ENCODE measurements around the gene TRMT2A.

The TRMT2A gene

GRCh38 chr22:20149257-20150250 lies 32.5 kb upstream of the TRMT2A start:
- no peak for DNase-seq

GRCh38 chr22:20148414-20148813 lies 31.4 kb upstream of the TRMT2A start:
- no peak for DNase-seq

DNA sequence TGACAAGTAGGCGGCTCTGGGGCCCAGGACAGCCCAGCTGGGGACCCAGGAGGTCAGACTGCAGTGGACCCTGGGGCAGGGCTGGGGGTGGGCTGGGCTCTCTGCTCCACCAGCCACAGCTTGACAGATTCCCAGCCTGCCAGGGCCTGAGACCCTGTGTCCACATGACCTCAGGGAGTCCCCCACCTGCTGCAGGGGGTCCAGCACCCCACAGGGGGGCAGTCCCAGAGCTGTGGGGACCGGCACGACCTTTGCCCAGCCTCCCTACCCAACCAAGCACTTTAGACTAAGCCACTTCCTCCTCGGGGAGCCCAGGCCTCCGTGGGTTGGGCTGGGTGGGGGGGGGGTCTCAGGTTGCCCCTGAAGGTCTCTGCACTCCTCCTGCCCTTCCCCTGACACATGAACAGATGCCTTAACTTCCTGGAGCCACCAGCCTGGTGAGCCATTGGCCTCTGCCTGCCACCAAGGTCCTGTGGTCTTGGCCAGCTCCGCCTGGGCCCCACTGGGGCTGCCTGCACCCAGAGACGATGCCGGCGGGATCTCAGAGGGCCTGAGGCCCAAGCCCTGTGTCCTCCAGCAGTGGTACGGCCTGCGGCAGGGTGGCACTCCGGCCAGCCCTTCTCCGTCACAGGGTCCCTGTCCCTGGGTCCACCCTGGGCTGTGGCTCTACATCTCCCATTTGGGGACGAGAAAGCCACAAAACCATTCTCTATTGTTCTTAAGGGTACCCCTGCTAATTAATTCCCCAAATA lies 30.4 kb upstream of the TRMT2A start:
- DNase-seq = no peak

DNA sequence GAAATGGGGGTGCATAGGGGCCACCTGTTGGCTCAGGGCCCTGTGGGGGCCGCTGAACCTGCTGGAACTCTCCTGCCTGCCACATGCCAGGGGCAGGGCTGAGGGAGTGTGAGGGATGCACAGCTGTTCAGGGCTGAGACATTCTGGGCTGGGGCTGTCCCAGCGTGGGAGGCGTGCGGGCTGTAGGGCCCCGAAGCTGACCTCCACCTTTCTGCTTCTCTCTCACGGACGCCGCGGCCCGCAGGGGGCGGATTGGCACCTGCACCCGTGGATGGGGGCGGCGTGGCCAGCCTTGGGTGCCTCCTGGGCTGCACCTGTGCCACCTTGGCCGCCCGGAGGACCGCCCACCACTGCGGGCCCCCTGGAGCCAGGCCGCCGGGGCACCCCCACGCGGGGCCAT lies 29.8 kb upstream of the TRMT2A start:
- no peak for DNase-seq

GRCh38 chr22:20145832-20146223 lies 28.8 kb upstream of the TRMT2A start:
- DNase-seq = no peak

DNA sequence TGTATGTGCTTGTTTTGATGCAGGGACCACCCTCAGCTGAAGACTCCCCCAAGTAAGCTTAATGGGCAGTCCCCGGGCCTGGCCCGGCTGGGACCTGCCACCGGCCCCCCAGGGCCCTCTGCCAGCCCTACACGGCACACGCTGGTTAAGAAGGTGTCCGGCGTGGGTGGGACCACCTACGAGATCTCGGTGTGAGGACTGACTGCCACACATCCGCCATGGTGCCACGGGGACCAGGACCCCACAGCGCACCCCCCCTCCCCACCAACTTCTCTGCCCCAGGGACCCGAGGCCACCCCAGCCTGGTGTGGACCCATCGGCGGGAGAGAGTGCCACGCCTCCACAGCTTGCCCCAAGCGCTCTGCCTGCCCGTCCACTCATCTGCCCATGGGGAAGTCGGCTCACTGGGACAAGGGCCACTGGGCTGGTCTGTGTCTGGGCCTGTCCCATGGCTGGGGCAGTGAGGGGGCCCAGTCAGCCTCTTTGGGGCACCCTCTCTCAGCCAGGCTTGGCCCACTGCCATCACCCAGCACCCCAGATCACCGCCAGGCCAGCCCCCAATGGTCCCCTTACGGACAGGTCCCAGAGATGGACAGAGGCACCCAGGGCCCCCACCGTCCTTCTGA lies 28.3 kb upstream of the TRMT2A start:
- DNase-seq = no peak

GRCh38 chr22:20143883-20144665 lies 27.0 kb upstream of the TRMT2A start:
- no peak for DNase-seq

DNA sequence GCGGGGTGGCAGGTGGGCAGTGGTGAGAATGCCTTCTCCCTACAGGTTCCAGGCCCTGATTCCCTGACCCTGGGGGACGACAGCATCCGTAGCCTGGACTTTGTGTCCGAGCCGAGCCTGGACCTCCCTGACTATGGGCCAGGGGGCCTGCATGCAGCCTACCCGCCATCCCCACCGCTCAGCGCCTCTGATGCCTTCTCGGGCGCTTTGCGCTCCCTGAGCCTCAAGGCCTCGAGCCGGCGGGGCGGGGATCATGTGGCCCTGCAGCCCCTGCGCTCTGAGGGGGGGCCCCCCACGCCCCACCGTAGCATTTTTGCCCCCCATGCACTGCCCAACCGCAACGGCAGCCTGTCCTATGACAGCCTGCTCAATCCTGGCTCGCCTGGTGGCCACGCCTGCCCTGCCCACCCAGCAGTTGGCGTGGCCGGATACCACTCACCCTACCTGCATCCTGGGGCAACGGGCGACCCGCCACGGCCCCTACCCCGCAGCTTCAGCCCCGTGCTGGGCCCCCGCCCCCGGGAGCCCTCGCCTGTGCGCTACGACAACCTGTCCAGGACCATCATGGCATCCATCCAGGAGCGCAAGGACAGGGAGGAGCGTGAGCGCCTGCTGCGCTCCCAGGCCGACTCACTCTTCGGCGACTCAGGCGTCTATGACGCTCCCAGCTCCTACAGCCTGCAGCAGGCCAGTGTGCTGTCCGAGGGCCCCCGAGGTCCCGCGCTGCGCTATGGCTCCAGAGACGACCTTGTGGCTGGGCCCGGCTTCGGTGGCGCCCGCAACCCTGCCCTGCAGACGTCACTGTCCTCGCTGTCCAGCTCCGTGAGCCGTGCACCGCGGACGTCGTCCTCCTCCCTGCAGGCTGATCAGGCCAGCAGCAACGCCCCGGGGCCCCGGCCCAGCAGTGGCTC lies 25.9 kb upstream of the TRMT2A start:
- DNase-seq = no peak

- DNase-seq = no peak
Observed at GRCh38 chr22:20141186-20142077, 24.4 kb upstream of the TRMT2A start.

- DNase-seq = no peak
Observed at GRCh38 chr22:20140521-20140964, 23.5 kb upstream of the TRMT2A start.

DNA sequence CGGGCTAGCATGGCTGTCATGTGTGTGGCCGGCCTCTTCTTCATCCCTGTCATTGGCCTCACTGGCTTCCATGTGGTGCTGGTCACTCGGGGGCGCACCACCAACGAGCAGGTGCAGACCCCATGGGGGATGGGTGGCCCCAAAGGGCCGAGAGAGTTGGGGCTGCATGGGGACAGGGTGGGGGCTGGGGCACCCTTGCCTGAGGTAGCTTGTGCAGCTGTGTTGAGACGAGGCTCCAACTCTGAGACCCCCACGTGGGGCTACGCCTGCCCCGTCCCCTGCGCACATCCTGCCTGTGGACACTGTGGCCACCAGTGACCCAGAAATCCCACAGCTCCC lies 23.1 kb upstream of the TRMT2A start:
- DNase-seq = no peak

DNA sequence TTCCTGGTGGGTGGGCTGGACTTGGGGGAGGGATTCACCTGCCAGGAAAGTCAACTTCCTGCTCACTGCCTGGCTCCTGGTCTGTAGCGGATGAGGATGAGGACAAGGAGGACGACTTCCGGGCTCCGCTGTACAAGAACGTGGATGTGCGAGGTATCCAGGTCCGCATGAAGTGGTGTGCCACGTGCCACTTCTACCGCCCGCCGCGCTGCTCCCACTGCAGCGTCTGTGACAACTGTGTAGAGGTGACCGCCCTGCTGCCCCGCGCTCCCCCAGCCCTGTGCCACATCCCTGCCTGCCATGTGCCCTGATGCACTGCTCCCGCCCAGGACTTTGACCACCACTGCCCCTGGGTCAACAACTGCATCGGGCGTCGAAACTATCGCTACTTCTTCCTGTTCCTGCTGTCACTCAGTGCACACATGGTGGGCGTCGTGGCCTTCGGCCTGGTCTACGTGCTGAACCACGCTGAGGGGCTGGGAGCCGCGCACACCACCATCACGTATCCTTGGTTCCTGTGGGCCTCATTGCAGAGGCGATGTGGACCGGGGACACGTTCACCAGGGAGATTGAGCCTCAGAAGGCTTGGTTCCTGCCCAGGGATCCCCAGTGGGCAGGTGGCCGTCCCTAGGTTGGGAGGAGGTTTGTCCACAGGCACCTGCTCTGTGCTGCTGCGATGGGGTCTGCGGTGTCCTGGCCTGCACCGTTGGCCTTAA lies 22.5 kb upstream of the TRMT2A start:
- no peak for DNase-seq

- DNase-seq = no peak
Observed at GRCh38 chr22:20138868-20139267, 21.8 kb upstream of the TRMT2A start.

DNA sequence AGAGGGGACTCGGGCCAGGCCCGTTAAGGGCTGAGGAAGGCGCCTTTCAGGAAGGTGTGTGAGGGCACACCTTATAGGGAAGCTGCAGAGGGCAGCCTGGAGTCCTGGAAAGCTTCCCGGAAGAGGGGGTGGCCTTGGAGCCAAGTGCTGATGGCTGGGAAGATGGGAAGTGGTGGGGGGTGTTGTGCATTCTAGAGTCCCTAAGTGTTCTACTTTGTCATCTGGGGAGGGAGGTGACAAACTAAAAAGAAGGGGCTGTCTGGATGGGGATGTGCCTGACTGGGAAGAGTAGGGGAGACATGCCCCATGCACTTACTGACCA lies 21.4 kb upstream of the TRMT2A start:
- DNase-seq = no peak

- DNase-seq = no peak
Observed at GRCh38 chr22:20137671-20138416, 20.8 kb upstream of the TRMT2A start.

- no peak for DNase-seq
Observed at GRCh38 chr22:20137113-20137512, 20.1 kb upstream of the TRMT2A start.

DNA sequence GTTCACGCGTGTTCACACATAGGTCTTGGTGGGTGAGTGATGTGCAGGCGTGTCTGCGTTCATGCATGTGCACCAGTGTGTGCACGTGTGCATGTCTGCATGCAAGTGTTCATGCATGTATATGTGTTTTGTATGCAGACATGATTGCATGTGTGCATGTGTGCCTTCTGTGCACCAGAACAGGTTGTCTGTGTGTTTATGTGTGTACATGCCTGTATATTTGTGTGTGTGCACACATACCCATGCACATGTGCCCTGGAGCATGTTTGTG lies 19.5 kb upstream of the TRMT2A start:
- no peak for DNase-seq

DNA sequence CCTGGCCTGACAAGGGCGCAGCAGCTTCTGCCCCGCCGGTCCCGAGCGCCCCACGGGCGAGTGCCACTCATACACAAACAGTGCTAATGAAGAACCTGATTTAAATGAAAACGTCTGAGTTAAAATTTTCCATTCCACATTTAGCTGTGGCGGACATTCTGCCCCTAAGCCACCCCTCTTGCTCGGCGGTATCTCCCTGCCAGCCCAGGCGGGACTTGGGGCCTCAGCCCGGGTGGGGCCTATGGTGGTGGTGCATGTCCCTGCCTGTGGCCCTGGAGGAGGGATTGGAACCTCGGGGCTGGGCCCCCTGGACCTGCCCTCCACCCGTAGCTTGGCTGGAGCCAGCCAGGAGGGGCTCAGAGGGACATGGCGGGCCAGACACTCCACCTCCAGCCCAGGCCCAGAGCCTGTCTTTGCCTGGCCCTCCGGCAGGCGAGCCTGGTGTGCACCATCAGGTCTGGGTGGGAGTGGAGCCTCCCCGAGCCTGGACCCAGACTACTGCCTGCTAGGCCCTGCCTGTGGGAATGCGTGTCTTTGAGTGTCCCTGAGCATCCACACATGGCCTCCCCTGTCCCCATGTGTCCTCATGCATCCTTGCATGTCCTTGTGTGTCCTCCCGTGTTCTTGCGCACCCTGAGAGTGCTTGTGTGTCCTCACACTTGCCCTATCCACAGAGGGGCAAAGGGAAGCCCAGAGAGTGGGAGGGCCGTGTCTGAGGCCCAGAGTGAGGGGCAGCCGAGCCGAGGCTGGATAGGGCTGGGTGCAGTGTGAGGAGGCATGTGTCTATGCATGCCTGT lies 19.0 kb upstream of the TRMT2A start:
- DNase-seq = no peak

DNA sequence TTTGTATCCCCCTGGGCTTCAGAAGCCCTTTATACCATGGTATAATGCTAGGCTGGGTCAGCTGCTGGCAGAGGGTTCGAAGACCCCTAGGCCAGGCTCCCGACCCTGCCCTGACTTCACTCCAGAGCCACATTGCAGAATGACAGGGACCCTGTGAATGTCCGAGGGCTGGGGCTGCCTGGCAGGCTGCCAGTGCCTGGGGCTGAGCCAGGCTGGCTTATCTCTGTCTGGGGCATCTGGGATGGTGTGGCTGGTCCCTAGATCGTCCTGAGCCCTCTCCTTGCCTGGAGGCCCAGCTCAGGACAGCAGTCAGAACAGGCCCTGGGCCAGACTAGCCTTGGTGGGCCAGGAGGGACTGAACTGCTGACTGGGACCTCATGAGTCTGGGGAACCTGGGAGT lies 18.2 kb upstream of the TRMT2A start:
- no peak for DNase-seq
